MCF 10A (cell line): ENCODE data around the gene BAHCC1. TPM values are rescaled to one million over a fixed set of nuclear protein-coding genes. Genes with fewer than 3 reads are reported as not detected.
"Not testable (repeated sequence)": the region's sequence is repeated elsewhere in the genome, so short reads cannot be mapped to it uniquely, and the experiment has no call there.

Source experiments
- BruUV-seq: library from RNA; stranded (reverse); fragments of 400-500 nt; replicated peaks from 2 replicates; lab custom pipeline; 2021; lab: Mats Ljungman, UMichigan
- CTCF ChIA-PET: fragments of 300-600 bp; sonication (Branson Sonifier 250); formaldehyde crosslinking; extraction: SDS; loops from one replicate; lab custom pipeline; 2021; ENCODE audit warnings: antibody characterized with exemption, inconsistent platforms; lab: Yijun Ruan, JAX
- POLR2A ChIA-PET: fragments of 300-600, 350-650 bp; sonication (Branson Sonifier 250); formaldehyde crosslinking; extraction: SDS; loops from one replicate; lab custom pipeline; 2020; ENCODE audit warnings: antibody characterized with exemption, inconsistent platforms; lab: Yijun Ruan, JAX
- DNase-seq: peaks from one replicate; pipeline ENCODE4 v3.0.0-alpha.2; 2018; ENCODE audit not compliant: unreplicated experiment
- H3K27ac Mint-ChIP-seq: one replicate; pipeline ENCODE4 v1.8.0; 2022; ENCODE audit warnings: mild to moderate bottlenecking, low read depth, mixed read lengths; ENCODE audit not compliant: unreplicated experiment
- H3K27me3 Mint-ChIP-seq: one replicate; pipeline ENCODE4 v1.8.0; 2022; ENCODE audit warnings: mixed read lengths; ENCODE audit not compliant: insufficient read depth, unreplicated experiment
- H3K36me3 Mint-ChIP-seq: one replicate; pipeline ENCODE4 v1.8.0; 2022; ENCODE audit warnings: mild to moderate bottlenecking, moderate library complexity, mixed read lengths; ENCODE audit not compliant: insufficient read depth, unreplicated experiment
- H3K4me1 Mint-ChIP-seq: one replicate; pipeline ENCODE4 v1.8.0; 2022; ENCODE audit warnings: mixed read lengths; ENCODE audit not compliant: insufficient read depth, unreplicated experiment
- H3K4me3 Mint-ChIP-seq: one replicate; pipeline ENCODE4 v1.8.0; 2022; ENCODE audit warnings: mild to moderate bottlenecking, moderate library complexity, mixed read lengths; ENCODE audit not compliant: unreplicated experiment
- H3K9me3 Mint-ChIP-seq: one replicate; pipeline ENCODE4 v1.8.0; 2022; ENCODE audit warnings: mixed read lengths; ENCODE audit not compliant: unreplicated experiment
- intact Hi-C: fragments of 100-400 bp; cut with micrococcal nuclease; formaldehyde crosslinking; loops from 2 replicates; pipeline ENCODE4 v1.14.1; 2022
- total RNA-seq: library from RNA; stranded (reverse); gene quantifications from 2 replicates; pipeline ENCODE4 v1.2.3, GENCODE V29; 2022
- TF ChIP-seq, protein P1 (sequence below): fragments of 200-600 bp; IDR thresholded peaks from one replicate; pipeline ENCODE4 v1.8.0; 2022; ENCODE audit warnings: antibody characterized with exemption, mild to moderate bottlenecking; ENCODE audit not compliant: unreplicated experiment

Gene BAHCC1
- total RNA-seq, 1 experiment from 2014 or later = 7.4 TPM

- H3K27me3 Mint-ChIP-seq = no peaks in the 10 kb centered on the region
- DNase-seq = peak; percentile 96
- H3K9me3 Mint-ChIP-seq = no peaks in the 10 kb centered on the region
- TF ChIP-seq, protein P1, sequence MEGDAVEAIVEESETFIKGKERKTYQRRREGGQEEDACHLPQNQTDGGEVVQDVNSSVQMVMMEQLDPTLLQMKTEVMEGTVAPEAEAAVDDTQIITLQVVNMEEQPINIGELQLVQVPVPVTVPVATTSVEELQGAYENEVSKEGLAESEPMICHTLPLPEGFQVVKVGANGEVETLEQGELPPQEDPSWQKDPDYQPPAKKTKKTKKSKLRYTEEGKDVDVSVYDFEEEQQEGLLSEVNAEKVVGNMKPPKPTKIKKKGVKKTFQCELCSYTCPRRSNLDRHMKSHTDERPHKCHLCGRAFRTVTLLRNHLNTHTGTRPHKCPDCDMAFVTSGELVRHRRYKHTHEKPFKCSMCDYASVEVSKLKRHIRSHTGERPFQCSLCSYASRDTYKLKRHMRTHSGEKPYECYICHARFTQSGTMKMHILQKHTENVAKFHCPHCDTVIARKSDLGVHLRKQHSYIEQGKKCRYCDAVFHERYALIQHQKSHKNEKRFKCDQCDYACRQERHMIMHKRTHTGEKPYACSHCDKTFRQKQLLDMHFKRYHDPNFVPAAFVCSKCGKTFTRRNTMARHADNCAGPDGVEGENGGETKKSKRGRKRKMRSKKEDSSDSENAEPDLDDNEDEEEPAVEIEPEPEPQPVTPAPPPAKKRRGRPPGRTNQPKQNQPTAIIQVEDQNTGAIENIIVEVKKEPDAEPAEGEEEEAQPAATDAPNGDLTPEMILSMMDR = no peak
- ChIA-PET POLR2A (interaction anchor here (1.1 kb wide), 1 partner anchor 28 kb away, joined by 3 read pairs; no protein-coding TSS in a partner anchor), CTCF (interaction anchor here (0.5 to 0.7 kb wide), 3 partner anchors 18 to 1387 kb away, joined by 3 read pairs; no protein-coding TSS in a partner anchor)
- peaks cover 8% of the 10 kb centered on the region for H3K4me1 Mint-ChIP-seq
- BruUV-seq = no TSS peak
- intact Hi-C loops = no loop called here
- H3K4me3 Mint-ChIP-seq = peak overlapping the region; percentile 14
- peak overlapping the region; percentile 46 for H3K27ac Mint-ChIP-seq
- no peaks in the 10 kb centered on the region for H3K36me3 Mint-ChIP-seq
These were observed 27.8 kb downstream of the BAHCC1 start for GRCh38 chr17:81422776-81423697.

GRCh38 chr17:81423698-81424071 is 28.4 kb downstream of the BAHCC1 start:
- Mint-ChIP-seq H3K9me3 (no peaks in the 10 kb centered on the region), H3K36me3 (no peaks in the 10 kb centered on the region), H3K4me1 (peaks cover 7% of the 10 kb centered on the region), H3K4me3 (no peak overlapping the region), H3K27me3 (no peaks in the 10 kb centered on the region), H3K27ac (peak overlapping the region; percentile 46)
- ChIA-PET CTCF (interaction anchor here (0.6 kb wide), 1 partner anchor 927 kb away, joined by 3 read pairs; no protein-coding TSS in a partner anchor), POLR2A (interaction anchor here (0.6 kb wide), 1 partner anchor 154 kb away, joined by 3 read pairs; no protein-coding TSS in a partner anchor)
- DNase-seq = no peak
- TF ChIP-seq, protein P1 = no peak
- intact Hi-C loops = no loop called here
- BruUV-seq = no TSS peak

DNA sequence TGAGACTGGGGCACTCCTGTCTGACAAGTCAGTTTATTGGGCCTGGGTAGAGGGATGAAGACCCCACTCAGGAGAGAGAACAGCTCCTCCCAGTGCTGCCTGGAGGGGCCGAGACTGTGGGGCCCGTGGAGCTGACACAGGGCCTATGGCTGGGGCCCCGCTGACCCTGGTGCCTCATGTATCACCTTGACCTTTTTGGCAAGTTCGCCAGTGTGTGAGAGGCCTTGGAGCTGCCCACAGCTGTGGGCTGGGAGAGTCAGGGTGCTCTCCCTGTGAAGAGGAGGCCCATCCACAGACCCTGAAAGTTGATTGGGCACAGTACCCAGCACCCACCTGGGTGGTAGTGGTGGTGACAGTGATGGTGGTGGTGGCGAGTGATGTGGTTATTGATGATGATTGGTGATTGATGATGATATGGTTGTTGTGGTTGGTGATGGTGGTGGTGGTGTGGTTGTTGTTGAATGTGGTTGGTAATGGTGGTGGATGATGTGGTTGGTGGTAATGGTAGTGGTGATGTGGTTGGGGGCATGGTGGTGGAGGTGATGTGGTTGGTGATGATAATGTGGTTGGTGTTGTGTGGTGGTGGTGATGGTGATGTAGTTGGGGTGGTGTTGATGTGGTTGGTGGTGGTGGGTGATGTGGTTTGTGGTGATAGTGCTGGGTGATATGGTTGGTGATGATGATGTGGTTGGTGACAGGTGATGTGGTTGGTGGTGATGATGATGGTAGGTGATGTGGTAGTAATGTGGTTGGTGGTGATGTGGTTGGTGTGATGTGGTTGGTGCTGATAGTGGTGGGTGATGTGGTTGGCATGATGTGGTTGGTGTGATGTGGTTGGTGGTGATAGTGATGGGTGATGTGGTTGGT is 29.1 kb downstream of the BAHCC1 start:
- ChIA-PET CTCF (interaction anchor here (0.6 kb wide), 1 partner anchor 927 kb away, joined by 3 read pairs; no protein-coding TSS in a partner anchor), POLR2A (interaction anchor here (0.6 kb wide), 1 partner anchor 155 kb away, joined by 3 read pairs; no protein-coding TSS in a partner anchor)
- H3K27me3 Mint-ChIP-seq = no peaks in the 10 kb centered on the region
- no peak overlapping the region for H3K27ac Mint-ChIP-seq
- no peaks in the 10 kb centered on the region for H3K9me3 Mint-ChIP-seq
- intact Hi-C loops = no loop called here
- no TSS peak for BruUV-seq
- no peaks in the 10 kb centered on the region for H3K36me3 Mint-ChIP-seq
- peaks cover under 1% of the 10 kb centered on the region for H3K4me1 Mint-ChIP-seq
- TF ChIP-seq, protein P1 = no peak
- DNase-seq = no peak
- no peak overlapping the region for H3K4me3 Mint-ChIP-seq

- BruUV-seq, CTCF ChIA-PET, DNase-seq, intact Hi-C loops, POLR2A ChIA-PET, H3K4me1 Mint-ChIP-seq, H3K27ac Mint-ChIP-seq, H3K9me3 Mint-ChIP-seq, H3K36me3 Mint-ChIP-seq, H3K4me3 Mint-ChIP-seq, H3K27me3 Mint-ChIP-seq: not testable (repeated sequence)
These were observed 29.8 kb downstream of the BAHCC1 start for GRCh38 chr17:81425041-81425440.

DNA sequence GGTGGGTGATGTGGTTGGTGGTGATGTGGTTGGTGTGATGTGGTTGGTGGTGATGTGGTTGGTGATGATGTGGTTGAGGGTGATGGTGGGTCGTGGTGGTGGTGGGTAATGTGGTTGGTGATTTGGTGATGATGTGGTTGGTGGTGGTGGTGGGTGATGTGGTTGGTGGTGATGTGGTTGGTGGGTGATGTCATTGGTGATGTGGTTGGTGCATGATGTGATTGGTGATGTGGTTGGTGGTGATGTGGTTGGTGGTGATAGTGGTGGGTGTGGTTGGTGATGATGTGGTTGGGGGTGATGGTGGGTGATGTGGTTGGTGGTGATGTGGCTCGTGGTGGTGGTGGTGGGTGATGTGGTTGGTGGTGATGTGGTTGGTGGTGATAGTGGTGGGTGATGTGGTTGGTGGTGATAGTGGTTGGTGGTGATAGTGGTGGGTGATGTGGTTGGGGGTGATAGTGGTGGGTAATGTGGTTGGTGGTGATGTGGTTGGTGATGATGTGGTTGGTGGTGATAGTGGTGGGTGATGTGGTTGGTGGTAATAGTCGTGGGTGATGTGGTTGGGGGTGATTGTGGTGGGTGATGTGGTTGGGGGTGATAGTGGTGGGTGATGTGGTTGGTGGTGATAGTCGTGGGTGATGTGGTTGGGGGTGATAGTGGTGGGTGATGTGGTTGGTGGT is 30.6 kb downstream of the BAHCC1 start:
- POLR2A ChIA-PET, H3K27me3 Mint-ChIP-seq, CTCF ChIA-PET, H3K4me3 Mint-ChIP-seq, intact Hi-C loops, H3K36me3 Mint-ChIP-seq, BruUV-seq, DNase-seq, H3K4me1 Mint-ChIP-seq, H3K9me3 Mint-ChIP-seq, H3K27ac Mint-ChIP-seq: not testable (repeated sequence)
